PFSK-1 (cell line): ENCODE measurements around the gene SORT1.

Experiments
- FOXP2 ChIP-seq: optimal IDR thresholded peaks from 2 replicates; pipeline ENCODE3; 2011; ENCODE audit warnings: borderline replicate concordance, control low read depth, inconsistent platforms; ENCODE audit not compliant: insufficient read depth; ENCODE audit errors: extremely low read length, extremely low read depth
- POLR2AphosphoS5 ChIP-seq: IDR thresholded peaks from 2 replicates; pipeline ENCODE4 v1.6.1; 2012; ENCODE audit warnings: low read depth, mild to moderate bottlenecking, control low read depth, low read length, moderate library complexity
- REST ChIP-seq, 2 experiments: IDR thresholded peaks; 2 replicates each; pipeline versions ENCODE4 v1.6.1 to v1.8.0; 2011 to 2012; ENCODE audit warnings: low read depth in 2 of 2, low read length in 2 of 2, control low read depth in 1 of 2, inconsistent platforms in 1 of 2, mild to moderate bottlenecking in 1 of 2, moderate library complexity in 1 of 2; ENCODE audit not compliant: insufficient read depth in 1 of 2
- TAF1 ChIP-seq: IDR thresholded peaks from 2 replicates; pipeline ENCODE4 v1.6.1; 2012; ENCODE audit warnings: low read length, control low read depth, borderline replicate concordance; ENCODE audit not compliant: insufficient read depth

GRCh38 chr1:109381573-109381972 is 16.1 kb downstream of the SORT1 start:
- no peak for TF ChIP-seq POLR2AphosphoS5
- TF ChIP-seq FOXP2 = no peak
- TF ChIP-seq REST (IDR thresholded peaks at IDR 0.05; ENCODE audit: insufficient read depth in 1 of 2, low read depth in 2 of 2, low read length in 2 of 2) = no peak
- no peak for TF ChIP-seq TAF1
